ENCODE data around the gene BLM. TPM values are rescaled to one million over a fixed set of nuclear protein-coding genes. Genes with fewer than 3 reads are reported as not detected.
A peak's percentile ranks its signal among the peaks of the same experiment; 100 is the strongest.
"Not testable (repeated sequence)": the region's sequence is repeated elsewhere in the genome, so short reads cannot be mapped to it uniquely, and the experiment has no call there.

BLM gene
- 1.8 TPM for total RNA-seq
- long read RNA-seq, partial matches to known transcripts, result 0 of 1 reads
- long read RNA-seq, other reads (novel, unspliced or antisense), result 1 of 1 reads

GRCh38 chr15:90716976-90717821 is at the start of gene BLM:
Gene BLM, plus strand, starts transcription at chr15:90717346. Its CDS starts 30,047 bp downstream, at chr15:90747393.
- DNase-seq (ENCODE audit: low spot score), result peak; percentile 98

- not testable (repeated sequence) for DNase-seq (ENCODE audit: low spot score)
Measured at GRCh38 chr15:90667755-90668345, 49.3 kb upstream of the BLM start.

DNA sequence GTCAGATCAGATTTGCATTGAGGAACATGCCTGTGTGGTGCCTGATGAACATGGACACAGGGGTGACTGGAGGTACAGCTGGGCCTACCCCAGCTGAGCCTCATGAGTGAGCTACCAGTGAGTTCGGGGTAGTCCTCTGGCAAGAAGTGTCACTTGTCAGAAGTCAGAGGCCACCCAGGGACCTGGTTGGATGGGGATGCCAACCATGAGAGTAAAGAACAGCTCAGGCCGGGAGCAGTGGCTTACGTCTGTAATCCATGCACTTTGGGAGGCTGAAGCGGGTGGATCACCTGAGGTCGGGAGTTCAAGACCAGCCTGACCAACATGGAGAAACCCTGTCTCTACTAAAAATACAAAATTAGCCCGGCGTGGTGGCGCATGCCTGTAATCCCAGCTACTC is 46.5 kb upstream of the BLM start:
- not testable (repeated sequence) for DNase-seq (ENCODE audit: low spot score)

DNA sequence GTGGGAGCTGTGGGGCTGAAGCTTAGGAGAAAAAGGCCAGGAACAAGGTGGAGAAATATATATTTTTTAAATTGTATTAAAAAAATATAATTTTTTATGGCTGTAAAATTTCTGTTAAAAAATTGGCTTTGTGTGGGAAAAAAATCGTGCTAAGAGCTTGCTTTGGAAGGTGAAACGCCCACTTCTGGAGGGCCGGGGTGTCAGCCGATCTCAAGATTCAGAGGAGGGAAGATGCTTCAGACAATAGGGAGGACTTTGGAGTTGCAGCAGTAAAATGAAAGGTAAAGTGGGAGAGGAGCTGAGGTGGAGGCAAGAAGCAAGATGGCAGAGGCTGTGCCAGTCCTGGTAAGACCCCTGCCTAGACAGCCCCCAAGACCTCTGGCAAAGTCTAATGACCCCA is 45.9 kb upstream of the BLM start:
- DNase-seq (ENCODE audit: low spot score), result no peak

- not testable (repeated sequence) for DNase-seq (ENCODE audit: low spot score)
Measured at GRCh38 chr15:90673357-90673756, 43.8 kb upstream of the BLM start.

DNA sequence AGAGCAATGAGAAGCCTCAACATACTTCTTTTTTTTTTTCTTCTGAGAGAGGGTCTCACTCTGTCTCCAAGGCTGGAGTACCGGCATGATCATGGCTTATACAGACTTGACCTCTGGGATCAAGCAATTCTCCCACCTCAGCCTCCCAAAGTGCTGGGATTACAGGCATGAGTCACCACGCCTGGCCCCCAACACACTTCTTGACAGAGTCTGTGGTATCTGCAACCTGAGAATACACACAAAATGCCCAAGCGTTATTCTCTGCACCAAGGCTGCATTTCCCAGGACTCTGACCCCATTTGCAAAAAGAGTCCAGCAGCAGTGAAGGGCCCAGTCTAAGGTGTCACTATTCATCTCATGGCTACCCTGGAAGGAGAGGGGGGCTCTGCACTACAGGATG is 42.7 kb upstream of the BLM start:
- DNase-seq (ENCODE audit: low spot score), result peak; percentile 5

- no peak for DNase-seq (ENCODE audit: low spot score)
Measured at GRCh38 chr15:90675464-90675863, 41.7 kb upstream of the BLM start.

DNA sequence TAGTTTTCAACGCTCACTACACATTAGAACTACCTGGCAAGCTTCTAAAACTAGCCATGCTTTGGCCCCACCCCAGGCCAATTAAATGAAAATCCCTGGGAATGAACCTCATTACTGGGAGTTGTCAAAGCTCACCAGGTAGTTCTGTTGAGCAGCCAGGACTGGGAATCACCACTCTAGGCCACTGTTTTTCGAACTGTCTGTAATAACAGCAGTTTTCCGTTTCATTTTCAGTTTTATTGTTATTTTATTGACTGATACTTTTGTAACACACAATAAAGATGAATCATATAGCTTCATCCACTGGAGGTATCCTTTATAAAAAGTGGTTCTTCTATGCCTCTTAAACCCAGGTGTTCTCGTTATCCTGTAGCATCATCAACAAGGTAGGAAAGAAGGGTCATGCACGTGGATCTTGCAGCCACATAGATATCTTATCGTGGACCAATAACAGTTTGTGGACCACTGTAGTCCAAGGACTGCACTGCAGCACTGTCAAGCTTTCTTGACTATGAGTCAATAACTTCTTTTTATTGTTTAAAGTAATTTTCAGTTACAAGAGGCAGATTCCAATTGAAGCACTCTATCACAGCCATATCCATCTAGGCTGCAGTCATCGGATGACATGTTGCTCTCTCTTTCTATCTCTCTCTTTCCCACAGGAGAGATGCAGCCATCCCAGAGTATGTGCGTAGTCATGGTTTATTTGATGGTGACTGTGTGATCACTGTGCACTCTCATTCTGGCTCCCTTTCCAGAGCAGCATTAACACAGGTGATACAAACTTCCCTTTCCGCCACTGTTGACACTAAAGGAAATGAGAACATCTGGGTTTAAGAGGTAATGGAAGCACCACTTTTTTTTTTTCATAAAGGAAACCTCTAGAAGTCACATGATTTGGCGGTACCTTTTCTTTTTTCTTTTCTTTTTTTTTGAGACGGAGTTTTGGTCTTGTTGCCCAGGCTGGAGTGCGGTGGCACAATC is 39.0 kb upstream of the BLM start:
- DNase-seq (ENCODE audit: low spot score), result no peak

- peak; percentile 67 for DNase-seq (ENCODE audit: low spot score)
Measured at GRCh38 chr15:90679959-90680358, 37.2 kb upstream of the BLM start.

GRCh38 chr15:90680371-90680935 is 36.7 kb upstream of the BLM start:
- DNase-seq (ENCODE audit: low spot score), result no peak

GRCh38 chr15:90681056-90681455 is 36.1 kb upstream of the BLM start:
- DNase-seq (ENCODE audit: low spot score), result peak; percentile 45

GRCh38 chr15:90681480-90681879 is 35.7 kb upstream of the BLM start:
- peak; percentile 87 for DNase-seq (ENCODE audit: low spot score)

- peak; percentile 59 for DNase-seq (ENCODE audit: low spot score)
Measured at GRCh38 chr15:90683371-90683770, 33.8 kb upstream of the BLM start.

DNA sequence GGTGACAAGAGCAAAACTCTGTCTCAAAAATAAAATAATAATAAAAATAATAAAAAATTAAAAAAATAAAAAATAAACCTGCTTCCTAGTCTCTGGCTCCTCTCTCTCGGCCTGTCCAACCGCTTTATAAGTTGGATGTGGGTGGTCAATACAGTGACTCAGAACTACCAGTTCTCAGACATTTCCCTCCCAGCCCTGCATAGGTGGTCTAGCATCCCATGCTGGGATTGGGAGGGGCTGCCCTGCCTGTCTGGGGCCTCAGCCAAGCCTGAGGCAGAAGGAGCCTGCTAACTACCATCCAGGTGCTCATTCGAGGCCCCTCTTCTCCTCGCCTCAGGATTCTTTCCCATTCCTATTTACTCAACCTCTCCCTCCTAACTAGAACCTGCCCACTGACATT is 33.3 kb upstream of the BLM start:
- no peak for DNase-seq (ENCODE audit: low spot score)

GRCh38 chr15:90684281-90684680 is 32.9 kb upstream of the BLM start:
- no peak for DNase-seq (ENCODE audit: low spot score)

DNA sequence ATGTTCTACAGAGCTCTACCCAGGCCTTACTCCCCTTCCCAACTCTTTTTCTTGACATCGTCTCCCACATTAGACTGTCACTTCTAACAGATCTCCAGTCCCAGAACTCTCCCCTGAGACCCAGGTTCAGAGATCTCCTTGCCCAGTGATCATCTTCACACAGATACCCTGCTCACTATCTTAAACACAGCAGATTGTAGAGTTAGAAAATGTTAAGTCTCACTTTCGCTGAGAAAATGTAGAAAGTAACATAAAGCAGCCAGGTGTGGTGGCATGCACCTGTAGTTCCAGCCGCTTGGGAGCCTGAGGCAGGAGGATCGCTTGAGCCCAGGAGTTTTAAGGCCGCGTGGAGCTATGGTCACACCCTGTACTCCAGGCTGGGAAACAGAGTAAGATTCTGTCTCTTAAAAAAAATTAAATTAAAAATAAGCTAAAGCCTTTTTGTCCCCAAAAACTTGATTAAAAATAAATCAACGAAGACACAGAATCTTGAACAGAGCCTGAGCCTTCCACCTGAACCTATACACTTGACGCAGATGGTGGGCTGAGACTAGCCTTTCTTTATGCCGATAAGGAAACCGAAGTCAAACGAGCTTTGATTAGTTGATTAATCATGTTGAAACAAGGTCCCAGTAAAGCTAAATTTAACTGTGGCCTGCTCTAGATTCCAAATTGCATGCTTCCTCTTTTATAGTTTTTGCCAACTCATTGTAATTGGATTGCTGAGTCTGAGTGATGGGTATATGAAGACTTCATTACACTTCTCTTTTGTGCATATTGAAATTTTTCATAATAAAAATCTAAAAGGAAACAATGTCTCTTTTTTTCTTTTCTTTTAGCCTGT is 31.3 kb upstream of the BLM start:
- DNase-seq (ENCODE audit: low spot score), result no peak

- no peak for DNase-seq (ENCODE audit: low spot score)
Measured at GRCh38 chr15:90686435-90687218, 30.5 kb upstream of the BLM start.

GRCh38 chr15:90689326-90689961 is 27.7 kb upstream of the BLM start:
- not testable (repeated sequence) for DNase-seq (ENCODE audit: low spot score)

GRCh38 chr15:90690585-90690984 is 26.6 kb upstream of the BLM start:
- no peak for DNase-seq (ENCODE audit: low spot score)

Measured in mesenteric fat pad (tissue), 1 donor.